Coronary artery (tissue), 2 donors: ENCODE data around the gene EIF2D.

Source experiments
- DNase-seq: peaks from one replicate; pipeline ENCODE4 v3.0.0-alpha.2; 2017; ENCODE audit warnings: low spot score
- H3K27ac ChIP-seq, 2 donors: fragments of 200-600 bp; sonication (generic); one replicate each; pipeline ENCODE4 v1.5.1; 2016 to 2019
- H3K4me3 ChIP-seq: fragments of 200-600 bp; sonication (generic); 2 replicates; pipeline ENCODE4 v1.5.1; 2016; ENCODE audit warnings: mild to moderate bottlenecking, moderate library complexity
- TF ChIP-seq, protein P1 (sequence below): fragments of 200-600 bp; sonication (generic); IDR thresholded peaks from one replicate; pipeline ENCODE4 v1.5.1; 2019; ENCODE audit warnings: antibody characterized with exemption

EIF2D gene, protein sequence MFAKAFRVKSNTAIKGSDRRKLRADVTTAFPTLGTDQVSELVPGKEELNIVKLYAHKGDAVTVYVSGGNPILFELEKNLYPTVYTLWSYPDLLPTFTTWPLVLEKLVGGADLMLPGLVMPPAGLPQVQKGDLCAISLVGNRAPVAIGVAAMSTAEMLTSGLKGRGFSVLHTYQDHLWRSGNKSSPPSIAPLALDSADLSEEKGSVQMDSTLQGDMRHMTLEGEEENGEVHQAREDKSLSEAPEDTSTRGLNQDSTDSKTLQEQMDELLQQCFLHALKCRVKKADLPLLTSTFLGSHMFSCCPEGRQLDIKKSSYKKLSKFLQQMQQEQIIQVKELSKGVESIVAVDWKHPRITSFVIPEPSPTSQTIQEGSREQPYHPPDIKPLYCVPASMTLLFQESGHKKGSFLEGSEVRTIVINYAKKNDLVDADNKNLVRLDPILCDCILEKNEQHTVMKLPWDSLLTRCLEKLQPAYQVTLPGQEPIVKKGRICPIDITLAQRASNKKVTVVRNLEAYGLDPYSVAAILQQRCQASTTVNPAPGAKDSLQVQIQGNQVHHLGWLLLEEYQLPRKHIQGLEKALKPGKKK

DNA sequence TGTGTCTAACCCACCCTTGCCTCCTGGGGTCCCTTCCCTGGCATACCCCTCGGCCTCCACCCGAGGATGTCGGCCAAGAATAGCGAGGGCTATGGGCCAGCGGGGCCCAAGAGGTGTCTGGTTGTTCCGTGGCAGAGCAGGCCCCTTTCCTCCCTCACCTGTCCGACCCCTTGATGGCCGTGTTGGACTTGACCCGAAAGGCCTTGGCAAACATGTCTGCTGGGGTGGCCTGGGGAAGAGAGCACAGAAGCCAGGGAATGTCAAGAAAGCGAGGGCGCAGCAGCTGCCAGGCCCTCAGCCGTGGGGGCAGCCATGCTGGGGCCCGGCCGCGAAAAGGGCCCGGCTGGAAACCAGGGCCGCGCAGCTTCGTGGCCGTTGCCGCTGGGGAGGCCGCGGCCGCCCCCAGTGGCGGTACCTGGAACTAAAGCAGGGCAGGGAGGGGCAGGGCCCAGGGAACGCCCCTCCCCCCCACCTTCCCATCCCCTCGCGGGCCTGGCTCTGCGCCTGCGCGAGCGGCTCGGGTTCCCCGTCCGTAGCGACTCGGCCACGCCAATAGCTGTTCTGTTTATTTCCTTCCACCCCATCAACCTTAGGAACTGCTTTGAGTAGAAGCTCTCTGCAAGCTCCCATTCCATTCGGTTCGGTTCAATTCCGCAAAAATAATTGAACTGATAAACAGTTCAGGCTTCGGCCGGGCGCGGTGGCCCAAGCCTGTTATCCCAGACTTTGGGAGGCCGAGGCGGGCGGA is at the start of gene EIF2D:
Gene EIF2D (minus strand): TSS at position 337 of the 748 bp plus-strand sequence. CDS start 123 bp downstream, at position 214.
- peak within 1 kb of the TSS; percentile 74 to 85 for H3K27ac ChIP-seq
- TF ChIP-seq, protein P1, sequence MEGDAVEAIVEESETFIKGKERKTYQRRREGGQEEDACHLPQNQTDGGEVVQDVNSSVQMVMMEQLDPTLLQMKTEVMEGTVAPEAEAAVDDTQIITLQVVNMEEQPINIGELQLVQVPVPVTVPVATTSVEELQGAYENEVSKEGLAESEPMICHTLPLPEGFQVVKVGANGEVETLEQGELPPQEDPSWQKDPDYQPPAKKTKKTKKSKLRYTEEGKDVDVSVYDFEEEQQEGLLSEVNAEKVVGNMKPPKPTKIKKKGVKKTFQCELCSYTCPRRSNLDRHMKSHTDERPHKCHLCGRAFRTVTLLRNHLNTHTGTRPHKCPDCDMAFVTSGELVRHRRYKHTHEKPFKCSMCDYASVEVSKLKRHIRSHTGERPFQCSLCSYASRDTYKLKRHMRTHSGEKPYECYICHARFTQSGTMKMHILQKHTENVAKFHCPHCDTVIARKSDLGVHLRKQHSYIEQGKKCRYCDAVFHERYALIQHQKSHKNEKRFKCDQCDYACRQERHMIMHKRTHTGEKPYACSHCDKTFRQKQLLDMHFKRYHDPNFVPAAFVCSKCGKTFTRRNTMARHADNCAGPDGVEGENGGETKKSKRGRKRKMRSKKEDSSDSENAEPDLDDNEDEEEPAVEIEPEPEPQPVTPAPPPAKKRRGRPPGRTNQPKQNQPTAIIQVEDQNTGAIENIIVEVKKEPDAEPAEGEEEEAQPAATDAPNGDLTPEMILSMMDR = peak; percentile 99
- DNase-seq = peak; percentile 96
- peak within 1 kb of the TSS; percentile 83 for H3K4me3 ChIP-seq

DNA sequence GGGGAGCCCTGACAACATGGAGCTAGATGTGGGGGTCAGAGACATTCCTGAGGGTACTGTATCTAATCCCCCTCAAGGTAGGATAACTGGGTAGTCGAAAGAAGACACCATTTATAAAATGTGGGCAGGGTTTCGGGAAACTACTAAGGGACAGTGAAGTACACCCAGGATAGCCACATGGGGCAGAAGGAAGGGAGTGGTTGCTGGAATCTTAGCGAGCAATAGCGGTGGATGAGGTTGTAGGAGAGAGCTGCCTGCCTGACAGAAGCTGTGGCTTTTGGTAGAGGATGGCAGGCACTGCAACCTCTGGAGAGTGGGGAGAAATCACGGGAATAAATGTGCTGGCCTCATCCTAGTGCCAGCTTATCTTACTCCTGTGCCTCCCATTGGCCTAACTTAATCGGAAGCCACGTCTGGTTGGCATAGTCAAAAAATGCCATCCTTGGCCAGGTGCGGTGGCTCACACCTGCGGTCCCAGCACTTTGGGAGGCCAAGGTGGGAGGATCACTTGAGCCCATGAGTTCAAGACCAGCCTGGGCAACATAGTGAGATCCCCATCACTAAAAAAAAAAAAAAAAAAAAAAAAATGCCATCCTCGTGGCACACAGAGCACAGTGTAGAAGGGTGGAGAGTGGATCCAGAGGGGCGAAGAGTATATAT is 49.0 kb upstream of the EIF2D start:
- H3K27ac ChIP-seq = no peak overlapping the region
- DNase-seq = no peak
- TF ChIP-seq, protein P1 = no peak
- no peak overlapping the region for H3K4me3 ChIP-seq

DNA sequence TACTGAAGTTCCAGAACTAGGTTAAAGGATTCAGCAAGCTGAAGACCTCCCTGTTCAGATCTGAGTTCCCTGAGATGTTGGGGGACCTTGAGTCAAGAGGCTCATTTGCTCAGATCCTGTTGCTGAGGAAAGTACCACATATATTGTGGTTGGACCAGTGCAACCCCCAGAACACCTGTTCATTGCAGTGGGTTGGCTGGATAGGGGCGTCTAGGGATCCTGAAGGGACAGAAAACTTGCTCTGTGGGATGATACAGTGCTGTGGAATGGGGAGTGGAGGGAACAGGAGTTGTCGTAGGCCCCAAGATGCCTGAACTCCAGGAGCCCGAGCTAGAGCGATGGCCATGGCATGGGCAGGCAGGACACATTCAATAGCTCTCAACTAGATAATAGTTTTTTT is 47.9 kb upstream of the EIF2D start:
- H3K4me3 ChIP-seq = no peak overlapping the region
- DNase-seq = no peak
- peak overlapping the region; percentile 85 to 93 for H3K27ac ChIP-seq
- TF ChIP-seq, protein P1 = no peak

DNA sequence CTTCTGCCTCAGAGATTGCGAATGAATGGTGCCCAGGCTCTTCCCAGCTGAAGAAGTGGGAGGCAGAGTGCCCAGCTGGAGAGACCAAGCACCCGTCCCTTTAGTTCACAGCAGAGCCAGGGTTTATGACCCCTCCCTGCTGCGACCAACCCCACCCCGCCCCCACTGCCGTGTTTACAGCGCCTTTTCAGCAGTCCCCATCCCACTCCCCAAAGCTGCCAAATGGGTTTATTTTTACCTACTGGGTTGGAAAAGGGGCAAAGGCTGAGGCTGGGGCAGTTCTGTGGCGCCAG is 46.7 kb upstream of the EIF2D start:
- Histone ChIP-seq H3K27ac (peak overlapping the region; percentile 85 to 93), H3K4me3 (peak overlapping the region; percentile 54)
- TF ChIP-seq, protein P1 = no peak
- DNase-seq = no peak

DNA sequence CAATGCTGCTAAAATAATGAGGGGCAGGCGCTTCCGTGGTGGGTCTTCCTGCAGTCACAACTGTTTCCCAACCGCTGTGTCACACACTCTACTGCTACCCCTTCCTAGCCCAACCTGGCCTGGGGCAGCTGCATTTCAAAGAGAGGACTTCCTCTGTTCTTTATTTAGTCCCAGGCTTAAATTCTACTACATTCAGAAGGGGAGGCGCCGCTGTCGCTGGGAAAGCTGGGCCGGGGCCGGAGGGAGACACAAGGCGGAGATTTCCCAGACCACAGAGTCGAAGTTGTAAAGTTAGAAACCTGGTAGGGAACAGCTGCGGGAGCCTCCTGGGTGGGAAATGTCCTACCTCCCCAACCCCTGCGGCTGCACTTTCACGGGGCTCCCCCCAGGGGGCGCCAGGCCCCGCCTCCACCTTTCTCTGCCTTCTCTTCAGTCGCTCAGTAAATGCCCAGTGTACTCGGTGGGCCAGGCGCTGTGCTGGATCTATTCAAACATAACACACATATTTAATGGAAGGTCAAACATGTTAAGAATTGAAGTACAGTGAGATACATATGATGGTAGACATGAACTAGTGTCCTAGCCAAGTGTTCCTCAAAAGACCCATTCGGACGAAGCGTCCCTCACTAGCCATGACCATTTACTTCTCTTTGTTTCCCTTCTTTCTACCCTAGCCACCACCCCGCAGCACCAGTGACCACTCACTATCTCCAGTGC is 46.2 kb upstream of the EIF2D start:
- no peak for DNase-seq
- peak overlapping the region; percentile 54 for H3K4me3 ChIP-seq
- peak overlapping the region; percentile 85 to 93 for H3K27ac ChIP-seq
- TF ChIP-seq, protein P1 = peak; percentile 58

DNA sequence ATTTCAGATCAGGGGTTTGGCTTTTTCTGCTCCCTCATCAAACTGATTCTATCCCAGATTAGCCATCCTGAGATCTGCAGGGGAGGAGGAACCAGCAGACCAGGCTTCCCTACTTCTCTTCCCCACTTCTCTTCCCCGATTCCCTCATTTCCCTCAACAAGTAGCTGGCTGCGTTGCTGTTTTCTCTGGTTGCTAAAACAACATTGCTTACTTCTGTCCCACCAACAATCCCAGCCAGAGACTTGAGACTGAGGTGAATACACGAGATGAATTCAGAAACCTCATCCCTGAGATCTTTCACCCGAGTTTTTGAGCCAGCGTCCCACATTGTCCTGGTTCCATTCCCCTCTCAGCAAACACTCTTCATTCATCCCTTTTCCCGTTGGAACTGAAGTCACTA is 45.5 kb upstream of the EIF2D start:
- DNase-seq = no peak
- peak overlapping the region; percentile 54 for H3K4me3 ChIP-seq
- peak overlapping the region in 1 of 2 donors; percentile 93 for H3K27ac ChIP-seq
- TF ChIP-seq, protein P1 = no peak
